ENCODE measurements around the gene DTX3L. TPM values are rescaled to one million over a fixed set of nuclear protein-coding genes. Genes with fewer than 3 reads are reported as not detected.
A peak's percentile ranks its signal among the peaks of the same experiment; 100 is the strongest.

Gene DTX3L
- 17.3 and 21.9 TPM in 2 replicates for total RNA-seq (2022)
- percentile 81 among the genes with signal in this experiment for Bru-seq, nascent RNA
- BruChase-seq, experiment 1, labeled RNA remaining after a 2-hour chase, result percentile 95 among the genes with signal in this experiment
- percentile 92 among the genes with signal in this experiment for BruChase-seq, experiment 2, labeled RNA remaining after a 6-hour chase
- long read RNA-seq, full-length matches to known transcripts, result 7 of 16 reads
- long read RNA-seq, partial matches to known transcripts, result 3 of 16 reads
- long read RNA-seq, other reads (novel, unspliced or antisense), result 6 of 16 reads

- Mint-ChIP-seq H3K27me3 (ENCODE audit: insufficient read depth, unreplicated experiment) (no peaks in the 10 kb centered on the region), H3K27ac (ENCODE audit: unreplicated experiment) (peak within 1 kb of the TSS; percentile 86), H3K36me3 (ENCODE audit: insufficient read depth, unreplicated experiment) (no peaks in the 10 kb centered on the region), H3K9me3 (ENCODE audit: unreplicated experiment) (no peaks in the 10 kb centered on the region), H3K4me1 (ENCODE audit: low read depth, unreplicated experiment) (peaks cover 8% of the 10 kb centered on the region), H3K4me3 (ENCODE audit: unreplicated experiment) (peak within 1 kb of the TSS; percentile 83)
- POLR2A ChIA-PET, result interaction anchor here (0.5 to 1.0 kb wide), 3 partner anchors 15 to 210 kb away, joined by 3 read pairs; partner anchors contain the start of gene FAM162A
- no peaks in the 10 kb centered on the region for H3K27me3 ChIP-seq (replicated peaks; ENCODE audit: control insufficient read depth, insufficient read depth, low read length)
- H3K9me3 ChIP-seq, result no peaks in the 10 kb centered on the region
- H3K4me1 ChIP-seq, result 0 out of 2 replicates have a peak, but pooled peaks cover 3% of the 10 kb centered on the region
- H3K4me3 ChIP-seq (ENCODE audit: low read depth, low read length), result peak within 1 kb of the TSS; percentile 65
- no peaks in the 10 kb centered on the region for H3K36me3 ChIP-seq (ENCODE audit: control insufficient read depth, insufficient read depth, low read length)
- no TSS peak for BruUV-seq (replicated peaks)
- intact Hi-C loops (cut with micrococcal nuclease; ENCODE audit: unreplicated experiment), result loop anchor here (1.0 to 10.0 kb wide), 6 partner anchors 107 to 463 kb away; partner anchors contain the start of genes HSPBAP1, SEMA5B and SLC49A4
- DNase-seq, result peak; percentile 82 to 85
- TF ChIP-seq, protein P1, sequence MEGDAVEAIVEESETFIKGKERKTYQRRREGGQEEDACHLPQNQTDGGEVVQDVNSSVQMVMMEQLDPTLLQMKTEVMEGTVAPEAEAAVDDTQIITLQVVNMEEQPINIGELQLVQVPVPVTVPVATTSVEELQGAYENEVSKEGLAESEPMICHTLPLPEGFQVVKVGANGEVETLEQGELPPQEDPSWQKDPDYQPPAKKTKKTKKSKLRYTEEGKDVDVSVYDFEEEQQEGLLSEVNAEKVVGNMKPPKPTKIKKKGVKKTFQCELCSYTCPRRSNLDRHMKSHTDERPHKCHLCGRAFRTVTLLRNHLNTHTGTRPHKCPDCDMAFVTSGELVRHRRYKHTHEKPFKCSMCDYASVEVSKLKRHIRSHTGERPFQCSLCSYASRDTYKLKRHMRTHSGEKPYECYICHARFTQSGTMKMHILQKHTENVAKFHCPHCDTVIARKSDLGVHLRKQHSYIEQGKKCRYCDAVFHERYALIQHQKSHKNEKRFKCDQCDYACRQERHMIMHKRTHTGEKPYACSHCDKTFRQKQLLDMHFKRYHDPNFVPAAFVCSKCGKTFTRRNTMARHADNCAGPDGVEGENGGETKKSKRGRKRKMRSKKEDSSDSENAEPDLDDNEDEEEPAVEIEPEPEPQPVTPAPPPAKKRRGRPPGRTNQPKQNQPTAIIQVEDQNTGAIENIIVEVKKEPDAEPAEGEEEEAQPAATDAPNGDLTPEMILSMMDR (IDR thresholded peaks at IDR 0.05; ENCODE audit: insufficient read depth in 1 of 2, low read depth in 1 of 2, low read length in 1 of 2, severe bottlenecking in 1 of 2, unreplicated experiment in 1 of 2), result no peak
- CTCF ChIA-PET, result interaction anchor here (1.1 kb wide), 1 partner anchor 115 kb away, joined by 10 read pairs; no protein-coding TSS in a partner anchor
These were observed at the start of gene DTX3L, which contains the start of gene PARP9 for GRCh38 chr3:122564155-122564912. DTX3L (plus strand) TSS chr3:122564338; CDS start chr3:122564427, 89 bp downstream. PARP9 (minus strand) TSS chr3:122564300; CDS start chr3:122559620, 4,680 bp downstream.

DNA sequence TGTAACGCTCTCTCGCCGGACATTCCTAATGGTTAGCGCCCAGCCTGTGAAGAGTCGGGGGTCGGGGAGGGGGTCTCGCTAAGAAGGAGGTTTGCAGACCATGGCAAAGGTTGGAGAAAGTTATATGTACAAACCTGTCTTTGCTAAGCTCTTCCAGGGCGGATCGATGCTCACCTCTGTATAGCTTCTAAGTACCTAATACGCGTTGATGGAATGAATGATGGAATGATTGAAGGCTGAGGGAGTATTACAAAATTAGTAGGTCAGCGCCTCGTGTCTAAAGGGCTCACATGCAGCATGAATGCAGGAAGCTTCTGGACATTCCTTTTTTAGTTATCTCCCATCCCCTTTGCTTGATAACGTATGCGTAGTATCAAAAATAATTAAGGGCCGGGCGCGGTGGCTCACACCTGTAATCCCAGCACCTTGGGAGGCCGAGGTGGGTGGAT, 49.1 kb upstream of the DTX3L start:
- intact Hi-C loops (cut with micrococcal nuclease; ENCODE audit: unreplicated experiment), result no loop called here
- Mint-ChIP-seq H3K36me3 (ENCODE audit: insufficient read depth, unreplicated experiment) (peaks cover 6% of the 10 kb centered on the region), H3K4me1 (ENCODE audit: low read depth, unreplicated experiment) (peaks cover 24% of the 10 kb centered on the region), H3K4me3 (ENCODE audit: unreplicated experiment) (peak overlapping the region; percentile 84), H3K9me3 (ENCODE audit: unreplicated experiment) (no peaks in the 10 kb centered on the region), H3K27ac (ENCODE audit: unreplicated experiment) (peak overlapping the region; percentile 71), H3K27me3 (ENCODE audit: insufficient read depth, unreplicated experiment) (no peaks in the 10 kb centered on the region)
- DNase-seq, result no peak
- H3K36me3 ChIP-seq (ENCODE audit: control insufficient read depth, insufficient read depth, low read length), result no peaks in the 10 kb centered on the region
- H3K9me3 ChIP-seq, result no peaks in the 10 kb centered on the region
- no TSS peak for BruUV-seq (replicated peaks)
- peaks cover 18% of the 10 kb centered on the region for H3K4me1 ChIP-seq
- ChIA-PET CTCF (no interaction called here), POLR2A (interaction anchor here (0.7 to 1.0 kb wide), 3 partner anchors 25 to 164 kb away, joined by 3 read pairs; partner anchors contain the start of gene FAM162A)
- H3K4me3 ChIP-seq (ENCODE audit: low read depth, low read length), result peak overlapping the region; percentile 96
- no peaks in the 10 kb centered on the region for H3K27me3 ChIP-seq (replicated peaks; ENCODE audit: control insufficient read depth, insufficient read depth, low read length)
- TF ChIP-seq, protein P1 (IDR thresholded peaks at IDR 0.05; ENCODE audit: insufficient read depth in 1 of 2, low read depth in 1 of 2, low read length in 1 of 2, severe bottlenecking in 1 of 2, unreplicated experiment in 1 of 2), result no peak

GRCh38 chr3:122515870-122516269, 48.3 kb upstream of the DTX3L start:
- Histone ChIP-seq H3K27me3 (replicated peaks; ENCODE audit: control insufficient read depth, insufficient read depth, low read length) (no peaks in the 10 kb centered on the region), H3K4me1 (peaks cover 16% of the 10 kb centered on the region), H3K9me3 (no peaks in the 10 kb centered on the region), H3K36me3 (ENCODE audit: control insufficient read depth, insufficient read depth, low read length) (no peaks in the 10 kb centered on the region), H3K4me3 (ENCODE audit: low read depth, low read length) (no peak overlapping the region)
- no TSS peak for BruUV-seq (replicated peaks)
- no peaks in the 10 kb centered on the region for H3K9me3 Mint-ChIP-seq (ENCODE audit: unreplicated experiment)
- TF ChIP-seq, protein P1 (IDR thresholded peaks at IDR 0.05; ENCODE audit: insufficient read depth in 1 of 2, low read depth in 1 of 2, low read length in 1 of 2, severe bottlenecking in 1 of 2, unreplicated experiment in 1 of 2), result no peak
- ChIA-PET POLR2A (no interaction called here), CTCF (interaction anchor here (0.6 kb wide), 1 partner anchor 23 kb away, joined by 3 read pairs; no protein-coding TSS in a partner anchor)
- no peak overlapping the region for H3K4me3 Mint-ChIP-seq (ENCODE audit: unreplicated experiment)
- H3K27me3 Mint-ChIP-seq (ENCODE audit: insufficient read depth, unreplicated experiment), result no peaks in the 10 kb centered on the region
- H3K27ac Mint-ChIP-seq (ENCODE audit: unreplicated experiment), result no peak overlapping the region
- intact Hi-C loops (cut with micrococcal nuclease; ENCODE audit: unreplicated experiment), result no loop called here
- peaks cover 21% of the 10 kb centered on the region for H3K4me1 Mint-ChIP-seq (ENCODE audit: low read depth, unreplicated experiment)
- peaks cover 6% of the 10 kb centered on the region for H3K36me3 Mint-ChIP-seq (ENCODE audit: insufficient read depth, unreplicated experiment)
- no peak for DNase-seq

Data from Caco-2 (cell line).